ENCODE data around the gene GGACT. TPM values are rescaled to one million over a fixed set of nuclear protein-coding genes. Genes with fewer than 3 reads are reported as not detected.
A peak's percentile ranks its signal among the peaks of the same experiment; 100 is the strongest.

GGACT gene
- total RNA-seq, 2 donors from 2014 or later = 4.2 to 7.7 TPM

- peak overlapping the region; percentile 53 for H3K4me3 Mint-ChIP-seq
- H3K4me1 Mint-ChIP-seq (ENCODE audit: low read depth in 2 of 2) = peaks cover 55 to 63% of the 10 kb centered on the region in 2 donors
- H3K27ac Mint-ChIP-seq = peak overlapping the region; percentile 40 to 68
- no peaks in the 10 kb centered on the region for H3K36me3 Mint-ChIP-seq
- H3K9me3 Mint-ChIP-seq = no peaks in the 10 kb centered on the region
- H3K27me3 Mint-ChIP-seq = no peaks in the 10 kb centered on the region
- peak; percentile 86 for DNase-seq (ENCODE audit: low spot score)
- ATAC-seq = peak; percentile 83 to 92
Observed at GRCh38 chr13:100611678-100612492, 23.3 kb upstream of the GGACT start.

GRCh38 chr13:100610391-100611347 lies 22.1 kb upstream of the GGACT start:
- peak overlapping the region; percentile 31 to 92 for H3K27ac Mint-ChIP-seq
- peak overlapping the region; percentile 32 for H3K4me3 Mint-ChIP-seq
- H3K36me3 Mint-ChIP-seq = no peaks in the 10 kb centered on the region
- DNase-seq (ENCODE audit: low spot score) = no peak
- no peaks in the 10 kb centered on the region for H3K27me3 Mint-ChIP-seq
- peaks cover 55 to 56% of the 10 kb centered on the region in 2 donors for H3K4me1 Mint-ChIP-seq (ENCODE audit: low read depth in 2 of 2)
- no peak for ATAC-seq
- no peaks in the 10 kb centered on the region for H3K9me3 Mint-ChIP-seq

GRCh38 chr13:100608906-100609305 lies 20.3 kb upstream of the GGACT start:
- H3K9me3 Mint-ChIP-seq = no peaks in the 10 kb centered on the region
- DNase-seq (ENCODE audit: low spot score) = peak; percentile 73
- H3K27me3 Mint-ChIP-seq = no peaks in the 10 kb centered on the region
- H3K36me3 Mint-ChIP-seq = no peaks in the 10 kb centered on the region
- peak overlapping the region; percentile 77 for H3K4me3 Mint-ChIP-seq
- peak; percentile 82 to 90 for ATAC-seq
- H3K4me1 Mint-ChIP-seq (ENCODE audit: low read depth in 2 of 2) = peaks cover 55% of the 10 kb centered on the region in 2 donors
- H3K27ac Mint-ChIP-seq = peak overlapping the region; percentile 86 to 92

GRCh38 chr13:100608489-100608888 lies 19.9 kb upstream of the GGACT start:
- H3K27me3 Mint-ChIP-seq = no peaks in the 10 kb centered on the region
- no peaks in the 10 kb centered on the region for H3K9me3 Mint-ChIP-seq
- H3K36me3 Mint-ChIP-seq = no peaks in the 10 kb centered on the region
- no peak for DNase-seq (ENCODE audit: low spot score)
- H3K4me1 Mint-ChIP-seq (ENCODE audit: low read depth in 2 of 2) = peaks cover 55% of the 10 kb centered on the region in 2 donors
- H3K27ac Mint-ChIP-seq = peak overlapping the region; percentile 86 to 92
- H3K4me3 Mint-ChIP-seq = peak overlapping the region; percentile 77
- ATAC-seq = no peak

GRCh38 chr13:100604918-100605710 lies 16.5 kb upstream of the GGACT start:
- no peaks in the 10 kb centered on the region for H3K36me3 Mint-ChIP-seq
- H3K27ac Mint-ChIP-seq = no peak overlapping the region
- H3K4me1 Mint-ChIP-seq (ENCODE audit: low read depth in 2 of 2) = peaks cover 26 to 30% of the 10 kb centered on the region in 2 donors
- H3K27me3 Mint-ChIP-seq = no peaks in the 10 kb centered on the region
- DNase-seq (ENCODE audit: low spot score) (no peak), ATAC-seq (no peak)
- no peak overlapping the region for H3K4me3 Mint-ChIP-seq
- no peaks in the 10 kb centered on the region for H3K9me3 Mint-ChIP-seq

GRCh38 chr13:100602493-100603111 lies 14.0 kb upstream of the GGACT start:
- Mint-ChIP-seq H3K4me1 (ENCODE audit: low read depth in 2 of 2) (peaks cover 2 to 9% of the 10 kb centered on the region in 2 donors), H3K9me3 (no peaks in the 10 kb centered on the region), H3K27me3 (no peaks in the 10 kb centered on the region), H3K27ac (peak overlapping the region in 1 of 2 donors; percentile 3), H3K36me3 (no peaks in the 10 kb centered on the region), H3K4me3 (no peak overlapping the region)
- DNase-seq (ENCODE audit: low spot score) (no peak), ATAC-seq (no peak)

GRCh38 chr13:100601716-100602115 lies 13.1 kb upstream of the GGACT start:
- no peaks in the 10 kb centered on the region for H3K27me3 Mint-ChIP-seq
- H3K9me3 Mint-ChIP-seq = no peaks in the 10 kb centered on the region
- no peak overlapping the region for H3K4me3 Mint-ChIP-seq
- DNase-seq (ENCODE audit: low spot score) (no peak), ATAC-seq (no peak)
- peak overlapping the region in 1 of 2 donors; percentile 7 for H3K27ac Mint-ChIP-seq
- peaks cover 0 to 6% of the 10 kb centered on the region in 2 donors for H3K4me1 Mint-ChIP-seq (ENCODE audit: low read depth in 2 of 2)
- H3K36me3 Mint-ChIP-seq = no peaks in the 10 kb centered on the region

GRCh38 chr13:100600915-100601314 lies 12.3 kb upstream of the GGACT start:
- Mint-ChIP-seq H3K36me3 (no peaks in the 10 kb centered on the region), H3K27ac (no peak overlapping the region), H3K4me1 (ENCODE audit: low read depth in 2 of 2) (peaks cover 0 to 6% of the 10 kb centered on the region in 2 donors), H3K27me3 (no peaks in the 10 kb centered on the region), H3K4me3 (no peak overlapping the region), H3K9me3 (no peaks in the 10 kb centered on the region)
- ATAC-seq (no peak), DNase-seq (ENCODE audit: low spot score) (no peak)

- no peak for ATAC-seq
- no peak overlapping the region for H3K27ac Mint-ChIP-seq
Observed at GRCh38 chr13:100600461-100600860, 11.9 kb upstream of the GGACT start.

GRCh38 chr13:100597253-100597652 lies 8.7 kb upstream of the GGACT start:
- no peak overlapping the region for H3K27ac Mint-ChIP-seq
- no peaks in the 10 kb centered on the region for H3K36me3 Mint-ChIP-seq
- no peaks in the 10 kb centered on the region for H3K9me3 Mint-ChIP-seq
- no peak for ATAC-seq
- H3K4me1 Mint-ChIP-seq (ENCODE audit: low read depth in 2 of 2) = peaks cover 0 to 6% of the 10 kb centered on the region in 2 donors
- H3K4me3 Mint-ChIP-seq = no peak overlapping the region
- no peaks in the 10 kb centered on the region for H3K27me3 Mint-ChIP-seq
- no peak for DNase-seq (ENCODE audit: low spot score)

More at GRCh38 chr13:100600461-100600860, 11.9 kb upstream of the GGACT start:
- Mint-ChIP-seq H3K4me3 (no peak overlapping the region), H3K36me3 (no peaks in the 10 kb centered on the region), H3K27me3 (no peaks in the 10 kb centered on the region), H3K9me3 (no peaks in the 10 kb centered on the region), H3K4me1 (ENCODE audit: low read depth in 2 of 2) (peaks cover 0 to 6% of the 10 kb centered on the region in 2 donors)
- no peak for DNase-seq (ENCODE audit: low spot score)

GRCh38 chr13:100596516-100596915 lies 7.9 kb upstream of the GGACT start:
- H3K4me1 Mint-ChIP-seq (ENCODE audit: low read depth in 2 of 2) = peaks cover 0 to 5% of the 10 kb centered on the region in 2 donors
- H3K27ac Mint-ChIP-seq = no peak overlapping the region
- no peak overlapping the region for H3K4me3 Mint-ChIP-seq
- ATAC-seq (no peak), DNase-seq (ENCODE audit: low spot score) (no peak)
- H3K36me3 Mint-ChIP-seq = no peaks in the 10 kb centered on the region
- no peaks in the 10 kb centered on the region for H3K27me3 Mint-ChIP-seq
- H3K9me3 Mint-ChIP-seq = no peaks in the 10 kb centered on the region

- no peak for DNase-seq (ENCODE audit: low spot score)
- H3K4me1 Mint-ChIP-seq (ENCODE audit: low read depth in 2 of 2) = no peaks in the 10 kb centered on the region
- H3K27me3 Mint-ChIP-seq = no peaks in the 10 kb centered on the region
- H3K4me3 Mint-ChIP-seq = no peak overlapping the region
- H3K27ac Mint-ChIP-seq = peak overlapping the region in 1 of 2 donors; percentile 14
- no peak for ATAC-seq
- no peaks in the 10 kb centered on the region for H3K9me3 Mint-ChIP-seq
- no peaks in the 10 kb centered on the region for H3K36me3 Mint-ChIP-seq
Observed at GRCh38 chr13:100594731-100595130, 6.1 kb upstream of the GGACT start.

GRCh38 chr13:100594255-100594654 lies 5.7 kb upstream of the GGACT start:
- peaks cover 0 to under 1% of the 10 kb centered on the region in 2 donors for H3K4me1 Mint-ChIP-seq (ENCODE audit: low read depth in 2 of 2)
- ATAC-seq (no peak), DNase-seq (ENCODE audit: low spot score) (no peak)
- no peaks in the 10 kb centered on the region for H3K9me3 Mint-ChIP-seq
- no peak overlapping the region for H3K4me3 Mint-ChIP-seq
- no peaks in the 10 kb centered on the region for H3K27me3 Mint-ChIP-seq
- peak overlapping the region in 1 of 2 donors; percentile 14 for H3K27ac Mint-ChIP-seq
- H3K36me3 Mint-ChIP-seq = no peaks in the 10 kb centered on the region
